ENCODE measurements around the gene MT1G.
A peak's percentile ranks its signal among the peaks of the same experiment; 100 is the strongest.

Gene MT1G

DNA sequence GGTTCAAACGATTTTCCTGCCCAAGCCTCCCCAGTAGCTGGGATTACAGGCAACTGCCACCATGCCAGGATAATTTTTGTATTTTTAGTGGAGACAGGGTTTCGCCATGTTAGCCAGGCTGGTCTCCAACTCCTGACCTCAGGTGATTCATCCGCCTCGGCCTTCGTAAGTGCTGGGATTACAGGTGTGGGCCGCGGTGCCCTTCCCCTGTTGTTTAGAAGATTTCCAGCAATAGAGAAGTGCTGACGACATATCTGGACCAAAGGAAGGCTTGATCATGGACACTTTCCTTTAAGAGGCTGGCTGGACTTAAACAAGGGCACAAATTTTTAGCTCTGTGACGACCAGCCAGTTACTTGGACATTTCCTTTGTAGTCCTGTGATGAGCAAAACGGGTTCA, 36.7 kb downstream of the MT1G start:
- ChIA-PET POLR2A (interaction anchor here (1.0 kb wide), 1 partner anchor 23 kb away, joined by 3 read pairs; the partner anchor contains the start of gene MT2A), CTCF (interaction anchor here (0.6 to 1.5 kb wide), 2 partner anchors 54 to 184 kb away, joined by 3 to 6 read pairs; no protein-coding TSS in a partner anchor)
- no peak overlapping the region for H3K4me3 ChIP-seq (ENCODE audit: low read depth, low read length)
- no peaks in the 10 kb centered on the region; the same call in 1 of the 2 replicates for H3K4me1 ChIP-seq (ENCODE audit: control insufficient read depth, insufficient read depth, low read length)
- TF ChIP-seq ZNF777 (tag by site-specific recombination; IDR thresholded peaks at IDR 0.05; ENCODE audit: borderline replicate concordance) (no peak), HOXC10 (CRISPR knock-in tag; IDR thresholded peaks at IDR 0.05) (no peak), ZNF221 (tag by site-specific recombination; IDR thresholded peaks at IDR 0.05; ENCODE audit: borderline replicate concordance) (no peak), ZFP69B (tag by site-specific recombination; IDR thresholded peaks at IDR 0.05) (no peak), ZNF610 (tag by site-specific recombination; IDR thresholded peaks at IDR 0.05; ENCODE audit: borderline replicate concordance) (no peak), ZNF473 (tag by site-specific recombination; IDR thresholded peaks at IDR 0.05) (no peak), ZNF121 (tag by site-specific recombination; IDR thresholded peaks at IDR 0.05) (no peak), ZNF350 (tag by site-specific recombination; IDR thresholded peaks at IDR 0.05) (no peak), ZFP41 (tag by site-specific recombination; IDR thresholded peaks at IDR 0.05; ENCODE audit: borderline replicate concordance) (no peak), KLF7 (tag by site-specific recombination; IDR thresholded peaks at IDR 0.05; ENCODE audit: borderline replicate concordance) (no peak), SP3 (tag by site-specific recombination; IDR thresholded peaks at IDR 0.05) (no peak), ZNF426 (tag by site-specific recombination; IDR thresholded peaks at IDR 0.05) (no peak), ZBTB8A (tag by site-specific recombination; IDR thresholded peaks at IDR 0.05) (no peak), ZNF843 (tag by site-specific recombination; IDR thresholded peaks at IDR 0.05) (no peak), ATF2 (tag by site-specific recombination; IDR thresholded peaks at IDR 0.05; ENCODE audit: low read depth) (no peak), ZNF423 (tag by site-specific recombination; IDR thresholded peaks at IDR 0.05) (no peak), ZNF629 (tag by site-specific recombination; IDR thresholded peaks at IDR 0.05) (no peak)
- H3K36me3 ChIP-seq (ENCODE audit: control insufficient read depth in 2 of 2, insufficient read depth in 1 of 2, low read length in 2 of 2) = no peaks in the 10 kb centered on the region
- no peak overlapping the region for H3K27ac ChIP-seq (ENCODE audit: extremely low read depth, low read depth, low read length)
- H3K9me3 ChIP-seq (ENCODE audit: control insufficient read depth, insufficient read depth, low read depth, low read length) = no peaks in the 10 kb centered on the region

GRCh38 chr16:56630134-56630533, 37.7 kb downstream of the MT1G start:
- H3K4me1 ChIP-seq (ENCODE audit: control insufficient read depth, insufficient read depth, low read length) = no peaks in the 10 kb centered on the region; the same call in 1 of the 2 replicates
- POLR2A ChIA-PET = interaction anchor here (1.0 kb wide), 1 partner anchor 22 kb away, joined by 3 read pairs; the partner anchor contains the start of gene MT2A
- TF ChIP-seq, protein P1, sequence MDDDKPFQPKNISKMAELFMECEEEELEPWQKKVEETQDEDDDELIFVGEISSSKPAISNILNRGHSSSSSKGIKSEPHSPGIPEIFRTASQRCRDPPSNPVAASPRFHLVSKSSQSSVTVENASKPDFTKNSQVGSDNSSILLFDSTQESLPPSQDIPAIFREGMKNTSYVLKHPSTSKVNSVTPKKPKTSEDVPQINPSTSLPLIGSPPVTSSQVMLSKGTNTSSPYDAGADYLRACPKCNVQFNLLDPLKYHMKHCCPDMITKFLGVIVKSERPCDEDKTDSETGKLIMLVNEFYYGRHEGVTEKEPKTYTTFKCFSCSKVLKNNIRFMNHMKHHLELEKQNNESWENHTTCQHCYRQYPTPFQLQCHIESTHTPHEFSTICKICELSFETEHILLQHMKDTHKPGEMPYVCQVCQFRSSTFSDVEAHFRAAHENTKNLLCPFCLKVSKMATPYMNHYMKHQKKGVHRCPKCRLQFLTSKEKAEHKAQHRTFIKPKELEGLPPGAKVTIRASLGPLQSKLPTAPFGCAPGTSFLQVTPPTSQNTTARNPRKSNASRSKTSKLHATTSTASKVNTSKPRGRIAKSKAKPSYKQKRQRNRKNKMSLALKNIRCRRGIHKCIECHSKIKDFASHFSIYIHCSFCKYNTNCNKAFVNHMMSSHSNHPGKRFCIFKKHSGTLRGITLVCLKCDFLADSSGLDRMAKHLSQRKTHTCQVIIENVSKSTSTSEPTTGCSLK (tag by site-specific recombination; IDR thresholded peaks at IDR 0.05) = no peak
- TF ChIP-seq ZNF175 (tag by site-specific recombination; IDR thresholded peaks at IDR 0.05) (no peak), ZNF768 (tag by site-specific recombination; IDR thresholded peaks at IDR 0.05) (0 out of 2 replicates have a peak, but pooled peaks have one; percentile 17), ZNF202 (tag by site-specific recombination; IDR thresholded peaks at IDR 0.05; ENCODE audit: borderline replicate concordance) (no peak), PBX3 (CRISPR knock-in tag; IDR thresholded peaks at IDR 0.05) (no peak), KLF8 (tag by site-specific recombination; IDR thresholded peaks at IDR 0.05) (no peak), TRIM28 (IDR thresholded peaks at IDR 0.05; ENCODE audit: borderline replicate concordance, low read length) (no peak), ZNF530 (tag by site-specific recombination; IDR thresholded peaks at IDR 0.05; ENCODE audit: low read depth) (no peak)

More at GRCh38 chr16:56630134-56630533, 37.7 kb downstream of the MT1G start:
- no peak overlapping the region for H3K27ac ChIP-seq (ENCODE audit: extremely low read depth, low read depth, low read length)
- no peak overlapping the region for H3K4me3 ChIP-seq (ENCODE audit: low read depth, low read length)
- no peaks in the 10 kb centered on the region for H3K9me3 ChIP-seq (ENCODE audit: control insufficient read depth, insufficient read depth, low read depth, low read length)
- CTCF ChIA-PET = interaction anchor here (1.1 to 1.5 kb wide), 2 partner anchors 53 to 72 kb away, joined by 4 to 6 read pairs; no protein-coding TSS in a partner anchor
- no peaks in the 10 kb centered on the region for H3K36me3 ChIP-seq (ENCODE audit: control insufficient read depth in 2 of 2, insufficient read depth in 1 of 2, low read length in 2 of 2)
